Transverse colon (tissue), 4 donors: Measurements from ENCODE around the gene LDLRAP1. TPM values are rescaled to one million over a fixed set of nuclear protein-coding genes. Genes with fewer than 3 reads are reported as not detected.

ENCODE experiments used
- DNase-seq: peaks from one replicate; pipeline ENCODE4 v3.0.0-alpha.2; 2019
- H3K27ac ChIP-seq, 4 donors: fragments of 200-600 bp; sonication (generic); 2 replicates each; pipeline ENCODE4 v1.5.1; 2016 to 2018; ENCODE audit warnings: inconsistent platforms in 4 of 4
- H3K27me3 ChIP-seq: fragments of 200-600 bp; sonication (generic); 2 replicates; pipeline ENCODE4 v1.5.1; 2017; ENCODE audit warnings: inconsistent platforms
- H3K36me3 ChIP-seq, 4 donors: fragments of 200-600 bp; sonication (generic); 2 replicates each; pipeline ENCODE4 v1.5.1; 2017 to 2019; ENCODE audit warnings: inconsistent platforms in 4 of 4
- H3K4me1 ChIP-seq, 4 donors: fragments of 200-600 bp; sonication (generic); 2 replicates each; pipeline ENCODE4 v1.5.1; 2017 to 2020; ENCODE audit warnings: inconsistent platforms in 4 of 4
- H3K4me3 ChIP-seq, 4 donors: fragments of 200-600 bp; sonication (generic); 1 replicate in 1 of 4; 2 replicates in 3 of 4; pipeline versions ENCODE4 v1.5.1 to v1.6.1; 2017 to 2019; ENCODE audit warnings: inconsistent platforms in 4 of 4
- H3K9me3 ChIP-seq, 2 donors: fragments of 200-600 bp; sonication (generic); 2 replicates each; pipeline ENCODE4 v1.5.1; 2017 to 2019; ENCODE audit warnings: inconsistent platforms in 2 of 2
- EP300 ChIP-seq: sonication (generic); formaldehyde crosslinking; IDR thresholded peaks from one replicate; pipeline ENCODE4 v1.6.1; 2017; ENCODE audit warnings: antibody characterized with exemption, low read depth
- POLR2A ChIP-seq: fragments of 450-650 bp; IDR thresholded peaks from one replicate; pipeline ENCODE4 v1.6.1; 2016; ENCODE audit warnings: antibody characterized with exemption, mild to moderate bottlenecking, moderate library complexity
- POLR2AphosphoS5 ChIP-seq, 3 donors: sonication (generic); formaldehyde crosslinking; IDR thresholded peaks; one replicate each; pipeline ENCODE4 v1.6.1; 2016; ENCODE audit warnings: antibody characterized with exemption in 3 of 3
- WGBS, 2 donors: methylation state at CpG; one replicate each; pipeline ENCODE4 v1.1.5; 2018; ENCODE audit warnings: low coverage in 1 of 2; 5-methylcytosine and 5-hydroxymethylcytosine counted together
- in situ Hi-C, 4 donors: fragments of 200-750 bp; cut with MboI; loops; one replicate each; pipeline versions ENCODE4 v1.15.0 to v1.15.1; 2017; ENCODE audit warnings: low sequenced_read_pairs in 3 of 4, low pct_ligation_motif_present in 1 of 4, low pct_unique_long_range_greater_than_20kb in 1 of 4
- intact Hi-C: fragments of 100-400 bp; cut with DNase I; formaldehyde crosslinking; loops from one replicate; pipeline ENCODE4 v1.15.1; 2023; ENCODE audit warnings: low total_unique reads
- total RNA-seq, 4 donors: library from RNA; depleted of rRNA; stranded (reverse); fragments of >200 nt; gene quantifications; one replicate each; pipeline ENCODE4 v1.1.0, GENCODE V29; 2016
- TF ChIP-seq, protein P1 (sequence below), 5 experiments: fragments of 200-600 bp in 3 of 5; fragments of 450-650 bp in 2 of 5; sonication (generic) in 3 of 5; IDR thresholded peaks; 1 replicate in 2 of 5; 2 replicates in 3 of 5; pipeline ENCODE4 v1.5.1; 2016 to 2017; ENCODE audit warnings: antibody characterized with exemption in 5 of 5, inconsistent platforms in 3 of 5, mild to moderate bottlenecking in 2 of 5, moderate library complexity in 1 of 5

Gene LDLRAP1
- total RNA-seq, 4 donors from 2014 or later: 24.9 to 75.6 (median 37.8) TPM

DNA sequence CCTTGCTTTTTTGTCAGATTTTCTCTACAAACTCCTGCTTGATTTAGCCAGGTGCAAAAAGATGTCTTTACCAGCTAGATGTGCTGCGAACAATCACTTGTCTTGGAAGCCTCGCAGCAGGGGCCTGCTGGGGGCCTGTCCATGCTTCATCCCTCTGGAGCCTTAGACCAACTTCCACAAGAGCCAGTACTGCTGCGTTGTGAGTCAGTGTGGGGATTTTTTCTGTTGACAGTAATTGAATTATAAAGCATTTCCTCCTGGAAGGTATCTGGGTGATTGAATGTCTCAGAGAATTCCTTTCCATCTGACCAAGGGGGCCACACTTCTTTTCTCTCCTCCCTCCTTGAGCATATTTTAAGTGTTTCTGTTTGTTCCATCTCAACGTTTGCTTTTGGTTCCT, 40.4 kb upstream of the LDLRAP1 start:
- no peak overlapping the region for H3K4me3 ChIP-seq
- in situ Hi-C loops: no loop called here
- H3K27ac ChIP-seq: no peak overlapping the region
- intact Hi-C loops: no loop called here
- WGBS, 2 donors: 76 to 81% methylated on average over 4 of the region's 4 CpGs
- no peaks in the 10 kb centered on the region for H3K27me3 ChIP-seq
- peaks cover 0 to 6% (median 2%) of the 10 kb centered on the region in 4 donors for H3K36me3 ChIP-seq
- DNase-seq: no peak
- peaks cover 5 to 45% (median 18%) of the 10 kb centered on the region in 4 donors for H3K4me1 ChIP-seq
- no peaks in the 10 kb centered on the region for H3K9me3 ChIP-seq
- no peak for TF ChIP-seq POLR2AphosphoS5 (IDR thresholded peaks at IDR 0.05)
- TF ChIP-seq EP300: no peak
- TF ChIP-seq, protein P1, sequence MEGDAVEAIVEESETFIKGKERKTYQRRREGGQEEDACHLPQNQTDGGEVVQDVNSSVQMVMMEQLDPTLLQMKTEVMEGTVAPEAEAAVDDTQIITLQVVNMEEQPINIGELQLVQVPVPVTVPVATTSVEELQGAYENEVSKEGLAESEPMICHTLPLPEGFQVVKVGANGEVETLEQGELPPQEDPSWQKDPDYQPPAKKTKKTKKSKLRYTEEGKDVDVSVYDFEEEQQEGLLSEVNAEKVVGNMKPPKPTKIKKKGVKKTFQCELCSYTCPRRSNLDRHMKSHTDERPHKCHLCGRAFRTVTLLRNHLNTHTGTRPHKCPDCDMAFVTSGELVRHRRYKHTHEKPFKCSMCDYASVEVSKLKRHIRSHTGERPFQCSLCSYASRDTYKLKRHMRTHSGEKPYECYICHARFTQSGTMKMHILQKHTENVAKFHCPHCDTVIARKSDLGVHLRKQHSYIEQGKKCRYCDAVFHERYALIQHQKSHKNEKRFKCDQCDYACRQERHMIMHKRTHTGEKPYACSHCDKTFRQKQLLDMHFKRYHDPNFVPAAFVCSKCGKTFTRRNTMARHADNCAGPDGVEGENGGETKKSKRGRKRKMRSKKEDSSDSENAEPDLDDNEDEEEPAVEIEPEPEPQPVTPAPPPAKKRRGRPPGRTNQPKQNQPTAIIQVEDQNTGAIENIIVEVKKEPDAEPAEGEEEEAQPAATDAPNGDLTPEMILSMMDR (IDR thresholded peaks at IDR 0.05): no peak
- TF ChIP-seq POLR2A: no peak

- Histone ChIP-seq H3K36me3 (peaks cover 0 to 3% (median 0%) of the 10 kb centered on the region in 4 donors), H3K4me3 (no peak overlapping the region), H3K4me1 (peaks cover 5 to 45% (median 18%) of the 10 kb centered on the region in 4 donors), H3K27ac (no peak overlapping the region), H3K9me3 (no peaks in the 10 kb centered on the region), H3K27me3 (no peaks in the 10 kb centered on the region)
- TF ChIP-seq POLR2AphosphoS5 (IDR thresholded peaks at IDR 0.05) (no peak), EP300 (no peak), POLR2A (no peak)
- TF ChIP-seq, protein P1 (IDR thresholded peaks at IDR 0.05): peak; percentile 45 to 68 (median 64)
- intact Hi-C loops (no loop called here), in situ Hi-C loops (no loop called here)
- WGBS, 2 donors: 17 to 78% methylated on average over 1 to 12 of the region's 12 CpGs
- DNase-seq: peak; percentile 77
Measured at GRCh38 chr1:25503551-25504426, 39.6 kb upstream of the LDLRAP1 start.

GRCh38 chr1:25504706-25505595, 38.5 kb upstream of the LDLRAP1 start:
- Histone ChIP-seq H3K9me3 (no peaks in the 10 kb centered on the region), H3K27ac (no peak overlapping the region), H3K4me1 (peaks cover 5 to 45% (median 18%) of the 10 kb centered on the region in 4 donors), H3K27me3 (no peaks in the 10 kb centered on the region), H3K4me3 (no peak overlapping the region), H3K36me3 (no peaks in the 10 kb centered on the region)
- DNase-seq: no peak
- TF ChIP-seq EP300: no peak
- TF ChIP-seq POLR2A: no peak
- TF ChIP-seq POLR2AphosphoS5 (IDR thresholded peaks at IDR 0.05): no peak
- TF ChIP-seq, protein P1 (IDR thresholded peaks at IDR 0.05): no peak
- 69% methylated on average over 4 to 9 of the region's 9 CpGs for WGBS, 2 donors
- in situ Hi-C loops: no loop called here
- intact Hi-C loops: no loop called here
